Right hindlimb (tissue), 1 donor: ENCODE measurements around the gene DMD.
"Not testable (repeated sequence)": the region's sequence is repeated elsewhere in the genome, so short reads cannot be mapped to it uniquely, and the experiment has no call there.

Experiments
- DNase-seq: peaks from one replicate; pipeline ENCODE4 v3.0.0-alpha.2; 2018

The DMD gene

GRCh38 chrX:33149580-33149979 is 61.8 kb downstream of the DMD start:
- DNase-seq: no peak

GRCh38 chrX:33149085-33149484 is 62.3 kb downstream of the DMD start:
- no peak for DNase-seq

DNA sequence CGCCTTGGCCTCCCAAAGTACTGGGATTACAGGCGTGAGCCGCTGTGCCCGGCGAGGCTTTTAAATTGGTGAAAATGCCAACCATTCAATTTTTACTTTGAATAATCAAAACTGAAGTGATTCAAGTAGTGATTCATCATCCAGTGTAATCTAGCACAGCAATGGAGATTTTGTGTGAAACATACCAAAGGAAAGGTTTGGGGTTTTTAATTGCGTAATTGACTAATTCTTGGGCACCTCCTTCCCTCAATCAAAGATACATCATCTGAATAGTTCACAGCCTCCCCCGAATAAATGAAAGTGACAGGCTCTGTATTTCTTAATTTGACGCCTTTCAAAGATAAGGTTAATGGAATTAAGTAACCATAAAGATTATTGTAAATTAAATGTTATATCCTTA is 69.0 kb downstream of the DMD start:
- DNase-seq: no peak

DNA sequence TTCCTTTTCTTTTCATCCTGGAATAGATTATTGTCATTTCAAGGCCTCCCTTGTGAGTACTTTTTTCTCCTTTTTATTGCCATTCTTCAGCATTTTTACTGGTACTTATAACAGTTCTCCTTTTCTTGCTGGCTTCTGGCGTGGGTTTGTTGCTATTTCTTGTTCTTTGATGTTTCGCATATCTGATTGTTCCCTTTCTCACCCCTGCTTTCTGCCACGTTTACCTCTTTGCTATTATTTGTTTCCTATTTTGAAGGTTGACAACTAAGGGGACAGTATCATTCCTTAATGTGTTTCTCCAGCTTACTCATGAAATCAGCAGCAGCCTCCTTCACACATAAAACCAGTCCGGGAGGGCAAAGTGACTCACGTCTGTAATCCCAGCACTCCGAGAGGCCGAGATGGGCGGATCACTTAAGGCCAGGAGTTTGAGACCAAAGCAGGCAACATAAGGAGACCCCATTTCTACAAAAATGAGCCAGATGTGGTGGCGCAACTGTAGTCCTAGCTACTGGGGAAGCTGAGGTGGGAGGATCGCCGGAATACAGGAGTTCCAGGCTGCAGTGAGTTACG is 72.6 kb downstream of the DMD start:
- DNase-seq: no peak

DNA sequence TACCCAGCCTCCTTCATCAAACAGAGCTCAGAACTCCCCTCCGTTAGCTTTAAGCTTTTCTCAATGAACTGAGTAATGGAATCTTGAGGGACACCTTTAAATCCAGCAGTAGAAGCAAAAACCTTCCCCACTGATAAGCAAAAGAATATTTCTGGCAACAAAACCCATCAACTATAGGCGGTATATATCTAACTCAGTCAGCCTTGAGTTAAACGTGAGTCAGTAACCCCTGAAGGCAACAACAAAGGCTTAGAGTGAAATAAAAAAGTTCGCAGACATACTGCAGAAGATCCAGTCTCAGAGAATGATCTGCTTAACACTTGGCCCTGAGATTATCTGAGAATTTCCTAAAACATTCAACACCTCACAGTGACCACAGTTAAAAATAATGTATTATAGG is 77.2 kb downstream of the DMD start:
- DNase-seq: no peak

- no peak for DNase-seq
These were observed 78.0 kb downstream of the DMD start for GRCh38 chrX:33133320-33133719.

GRCh38 chrX:33132569-33132968 is 78.8 kb downstream of the DMD start:
- DNase-seq: no peak

- DNase-seq: no peak
These were observed 81.7 kb downstream of the DMD start for GRCh38 chrX:33129607-33130006.

DNA sequence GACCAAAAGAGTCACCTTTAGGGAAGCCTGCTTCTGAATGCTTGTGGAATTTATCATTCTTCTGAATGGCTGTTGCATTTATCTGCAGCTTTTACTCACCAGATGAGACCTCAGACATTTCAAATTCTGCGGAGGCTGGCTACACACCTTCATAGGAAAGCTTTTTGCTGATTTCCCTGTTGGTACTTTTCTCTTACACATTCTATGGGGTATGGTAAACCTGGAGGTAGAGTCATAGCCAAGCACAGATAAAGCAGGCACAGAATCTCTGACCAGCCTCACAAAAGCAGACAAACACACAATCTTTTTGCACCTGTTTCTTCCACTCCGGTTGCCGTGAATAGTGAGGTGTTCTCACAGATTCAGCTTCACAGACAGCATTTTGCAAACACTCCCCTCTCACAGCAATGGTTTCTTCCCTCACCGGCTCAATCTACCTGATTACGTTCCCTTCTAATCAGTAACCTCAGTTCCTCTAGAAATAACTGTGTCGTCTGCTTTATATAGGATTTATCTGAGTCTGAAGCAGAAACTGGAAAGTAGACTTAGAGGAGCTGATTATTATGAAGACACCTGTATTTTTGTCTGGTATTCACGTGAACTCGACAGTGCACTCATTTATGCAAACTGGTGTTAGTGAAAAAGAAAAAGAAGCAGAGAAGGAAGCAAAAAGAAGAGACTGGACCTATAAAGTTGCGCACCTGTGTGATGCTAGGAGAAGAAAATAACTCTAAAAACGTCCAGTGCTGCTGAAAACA is 83.1 kb downstream of the DMD start:
- DNase-seq: no peak

- no peak for DNase-seq
These were observed 84.9 kb downstream of the DMD start for GRCh38 chrX:33126469-33126868.

GRCh38 chrX:33109858-33110257 is 101.5 kb downstream of the DMD start:
- no peak for DNase-seq

DNA sequence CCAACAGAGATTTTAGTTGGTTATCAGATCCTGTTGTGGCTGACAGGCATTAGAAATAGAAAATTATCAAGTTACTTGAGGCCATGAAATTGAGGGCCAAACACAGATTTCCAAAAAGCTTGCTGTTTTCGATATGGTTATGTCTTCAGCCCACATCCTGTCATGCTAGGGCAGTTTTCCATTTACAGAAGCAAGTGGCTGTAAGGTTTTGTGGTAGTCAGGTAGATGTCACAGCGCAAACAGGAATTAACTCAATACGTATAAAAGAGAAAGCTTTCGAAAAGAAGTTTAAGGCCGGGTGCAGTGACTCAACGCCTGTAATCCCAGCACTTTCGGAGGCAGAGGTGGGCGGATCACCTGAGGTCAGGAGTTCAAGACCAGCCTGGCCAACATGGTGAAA is 104.6 kb downstream of the DMD start:
- DNase-seq: no peak

DNA sequence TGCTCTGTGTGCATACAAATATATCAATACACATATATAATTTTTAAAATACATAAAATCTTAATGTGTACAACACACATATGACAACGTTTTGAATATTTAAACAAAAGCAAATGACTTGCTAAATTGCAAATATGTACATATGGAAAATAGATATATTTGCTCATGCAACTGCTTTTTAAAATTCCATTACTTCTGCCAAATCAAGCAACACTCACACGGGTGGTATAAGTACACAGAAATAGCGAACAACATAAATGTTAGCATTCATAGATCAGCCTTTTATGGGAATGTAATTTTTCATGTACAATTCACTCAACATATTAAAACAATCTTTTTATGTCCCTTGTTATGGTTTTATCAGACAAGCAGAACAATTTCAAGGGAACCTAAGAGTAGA is 116.3 kb downstream of the DMD start:
- DNase-seq: no peak

DNA sequence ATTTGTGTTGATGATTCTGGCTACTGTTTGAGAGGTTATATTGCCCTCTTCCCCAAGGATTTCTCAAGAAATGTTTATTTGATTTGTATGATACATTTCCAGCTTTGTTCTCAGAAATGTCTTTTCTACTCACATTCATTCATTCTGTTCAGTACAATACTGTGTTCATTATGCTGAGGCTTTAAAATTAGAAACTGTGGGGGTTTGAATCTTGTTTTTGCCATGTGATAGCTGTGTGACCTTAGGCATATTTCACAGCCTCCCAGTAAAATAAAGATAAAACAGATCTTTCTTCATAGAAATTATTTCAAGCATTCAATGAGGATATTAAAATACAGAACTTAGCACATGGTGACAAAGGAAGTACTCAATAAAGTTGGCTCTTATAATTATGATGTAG is 123.9 kb downstream of the DMD start:
- DNase-seq: no peak

DNA sequence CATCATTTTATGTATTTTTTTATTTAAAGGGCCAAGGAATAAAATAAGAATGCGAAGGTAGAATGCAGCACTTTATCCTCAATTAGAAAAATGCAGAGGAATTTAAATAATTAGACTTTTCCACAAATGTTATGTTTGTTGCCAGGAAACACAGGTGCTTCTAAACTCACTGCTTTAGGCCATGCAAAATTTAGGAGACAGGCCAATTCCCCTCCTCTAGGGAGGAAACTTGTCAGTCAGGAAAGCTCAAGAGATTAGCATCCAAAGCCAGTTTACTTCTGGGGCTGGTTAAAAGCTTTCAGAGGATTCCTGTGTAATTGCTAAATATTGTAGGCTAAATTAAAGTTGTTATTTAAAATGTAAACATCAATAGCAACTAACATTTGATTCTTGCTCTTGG is 124.5 kb downstream of the DMD start:
- DNase-seq: no peak

GRCh38 chrX:33082371-33082770 is 129.0 kb downstream of the DMD start:
- no peak for DNase-seq

DNA sequence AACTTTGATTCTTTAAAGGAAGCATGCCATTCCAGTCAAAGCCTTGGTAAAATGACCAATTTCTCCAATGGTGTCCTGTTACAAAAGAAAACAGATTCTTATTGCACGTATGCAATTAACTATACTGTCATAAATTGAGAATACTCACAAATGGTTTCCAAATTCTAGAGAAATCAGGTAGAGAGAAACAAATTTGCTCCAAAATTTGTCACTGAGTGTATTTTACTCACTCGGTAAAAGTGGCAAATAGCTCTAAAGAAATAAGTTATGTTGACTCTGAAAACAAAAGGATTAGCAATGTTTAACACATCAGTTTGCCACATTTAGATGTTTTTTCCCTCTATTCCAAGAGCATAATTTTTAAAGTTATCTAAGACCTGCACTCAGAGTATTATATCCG is 133.1 kb downstream of the DMD start:
- DNase-seq: no peak

DNA sequence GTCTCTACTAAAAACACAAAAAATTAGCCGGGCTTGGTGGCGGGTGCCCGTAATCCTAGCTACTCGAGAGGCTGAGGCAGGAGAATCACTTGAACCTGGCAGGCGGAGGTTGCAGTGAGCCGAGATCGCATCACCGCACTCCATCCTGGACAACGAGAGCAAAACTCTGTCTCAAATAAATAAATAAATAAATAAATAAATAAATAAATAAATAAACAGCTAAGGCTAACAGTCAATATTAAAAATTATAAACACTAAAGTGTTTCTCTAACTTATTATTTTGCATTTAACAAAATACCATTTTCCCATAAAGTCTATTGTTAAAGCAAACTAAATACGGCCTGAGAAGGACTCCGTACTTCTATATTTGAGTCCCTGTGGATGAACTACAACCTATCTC is 137.7 kb downstream of the DMD start:
- DNase-seq: not testable (repeated sequence)

DNA sequence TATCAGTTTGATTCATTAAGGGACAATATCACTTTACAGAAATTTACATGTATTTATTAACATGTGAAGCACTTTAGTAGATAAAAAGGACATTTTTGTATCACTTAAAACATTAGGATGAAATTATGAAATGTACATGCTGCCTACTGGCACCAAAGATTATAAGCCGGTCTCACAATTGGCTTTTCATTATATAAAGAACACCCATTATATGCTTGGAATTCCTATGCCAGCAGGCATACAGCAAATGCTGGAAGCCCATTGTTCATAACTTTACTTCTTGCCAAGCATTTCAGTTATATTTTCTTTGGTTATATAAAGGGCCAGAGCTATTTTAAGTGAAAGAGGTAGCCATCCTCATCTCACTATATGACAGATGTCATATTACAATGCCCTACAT is 145.9 kb downstream of the DMD start:
- DNase-seq: no peak

GRCh38 chrX:33062041-33062440 is 149.3 kb downstream of the DMD start:
- no peak for DNase-seq

GRCh38 chrX:33053001-33053400 is 158.3 kb downstream of the DMD start:
- DNase-seq: no peak

DNA sequence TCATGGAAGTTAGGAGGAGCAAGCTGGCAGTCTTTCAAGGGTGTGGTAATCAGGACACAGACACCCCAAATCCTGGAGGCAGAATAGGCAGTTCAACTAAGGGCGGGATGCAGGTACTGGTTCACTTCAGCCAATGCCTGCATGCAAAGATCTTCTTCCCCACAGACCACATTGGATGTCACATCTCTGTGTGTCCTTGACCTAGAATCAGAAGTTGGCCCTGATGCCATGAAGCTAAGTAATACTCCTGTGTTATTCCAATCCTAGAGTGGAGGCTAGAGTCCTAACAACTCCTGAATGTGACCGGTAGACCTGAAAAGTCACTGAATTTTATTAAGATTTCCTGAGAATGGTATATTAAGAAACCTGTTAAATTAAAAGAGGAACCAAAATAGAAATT is 165.5 kb downstream of the DMD start:
- DNase-seq: no peak

- DNase-seq: no peak
These were observed 166.1 kb downstream of the DMD start for GRCh38 chrX:33045245-33045644.

DNA sequence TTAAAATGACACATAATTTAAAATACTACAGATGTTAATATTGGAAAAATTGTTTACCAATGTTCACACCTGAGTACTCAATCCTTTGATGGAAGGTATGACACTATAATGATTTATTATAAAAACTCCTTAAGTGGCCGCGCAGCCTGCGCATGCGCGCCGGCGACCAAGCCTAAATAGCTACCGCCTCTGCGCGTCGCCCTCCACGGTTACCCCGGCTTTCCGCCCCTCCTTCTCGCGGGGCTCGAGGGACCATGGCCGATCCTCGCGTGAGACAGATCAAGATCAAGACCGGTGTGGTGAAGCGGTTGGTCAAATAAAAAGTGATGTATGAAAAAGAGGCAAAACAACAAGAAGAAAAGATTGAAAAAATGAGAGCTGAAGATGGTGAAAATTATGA is 170.2 kb downstream of the DMD start:
- no peak for DNase-seq

GRCh38 chrX:33032700-33033099 is 178.6 kb downstream of the DMD start:
- no peak for DNase-seq
